GM12874 (cell line): Measurements from ENCODE around the gene TEX51.

Experiments used
- TF ChIP-seq, protein P1 (sequence below): IDR thresholded peaks from 2 replicates; pipeline ENCODE4 v1.5.1; 2011; ENCODE audit warnings: low read depth, mild to moderate bottlenecking, control low read depth, low read length, moderate library complexity; ENCODE audit not compliant: insufficient read depth

TEX51 gene

DNA sequence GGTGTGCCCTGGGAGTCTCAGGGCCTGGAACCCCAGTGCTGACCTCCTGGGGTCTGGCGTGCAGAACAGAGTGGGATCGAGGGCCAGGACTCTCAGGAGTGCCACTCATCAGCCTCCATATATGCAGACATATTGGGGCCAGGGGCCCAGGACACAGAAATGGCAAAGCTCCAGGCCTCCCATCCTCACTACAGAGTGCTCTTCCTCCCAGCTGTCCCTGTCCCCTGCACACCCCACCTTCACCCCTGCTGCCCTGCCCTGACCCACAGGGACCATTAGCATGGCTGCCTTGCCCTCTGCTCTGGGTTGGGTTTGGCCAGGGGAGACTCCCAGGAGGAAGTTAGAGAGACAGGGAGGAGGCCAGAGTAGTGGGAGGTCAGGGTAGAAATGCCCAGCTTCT lies 2.8 kb downstream of the TEX51 start:
- TF ChIP-seq, protein P1, sequence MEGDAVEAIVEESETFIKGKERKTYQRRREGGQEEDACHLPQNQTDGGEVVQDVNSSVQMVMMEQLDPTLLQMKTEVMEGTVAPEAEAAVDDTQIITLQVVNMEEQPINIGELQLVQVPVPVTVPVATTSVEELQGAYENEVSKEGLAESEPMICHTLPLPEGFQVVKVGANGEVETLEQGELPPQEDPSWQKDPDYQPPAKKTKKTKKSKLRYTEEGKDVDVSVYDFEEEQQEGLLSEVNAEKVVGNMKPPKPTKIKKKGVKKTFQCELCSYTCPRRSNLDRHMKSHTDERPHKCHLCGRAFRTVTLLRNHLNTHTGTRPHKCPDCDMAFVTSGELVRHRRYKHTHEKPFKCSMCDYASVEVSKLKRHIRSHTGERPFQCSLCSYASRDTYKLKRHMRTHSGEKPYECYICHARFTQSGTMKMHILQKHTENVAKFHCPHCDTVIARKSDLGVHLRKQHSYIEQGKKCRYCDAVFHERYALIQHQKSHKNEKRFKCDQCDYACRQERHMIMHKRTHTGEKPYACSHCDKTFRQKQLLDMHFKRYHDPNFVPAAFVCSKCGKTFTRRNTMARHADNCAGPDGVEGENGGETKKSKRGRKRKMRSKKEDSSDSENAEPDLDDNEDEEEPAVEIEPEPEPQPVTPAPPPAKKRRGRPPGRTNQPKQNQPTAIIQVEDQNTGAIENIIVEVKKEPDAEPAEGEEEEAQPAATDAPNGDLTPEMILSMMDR, result no peak

GRCh38 chr2:126902152-126902835 lies 3.6 kb downstream of the TEX51 start:
- TF ChIP-seq, protein P1, result no peak

GRCh38 chr2:126902859-126903258 lies 4.2 kb downstream of the TEX51 start:
- TF ChIP-seq, protein P1, result no peak

GRCh38 chr2:126905991-126906390 lies 7.3 kb downstream of the TEX51 start:
- TF ChIP-seq, protein P1, result no peak

DNA sequence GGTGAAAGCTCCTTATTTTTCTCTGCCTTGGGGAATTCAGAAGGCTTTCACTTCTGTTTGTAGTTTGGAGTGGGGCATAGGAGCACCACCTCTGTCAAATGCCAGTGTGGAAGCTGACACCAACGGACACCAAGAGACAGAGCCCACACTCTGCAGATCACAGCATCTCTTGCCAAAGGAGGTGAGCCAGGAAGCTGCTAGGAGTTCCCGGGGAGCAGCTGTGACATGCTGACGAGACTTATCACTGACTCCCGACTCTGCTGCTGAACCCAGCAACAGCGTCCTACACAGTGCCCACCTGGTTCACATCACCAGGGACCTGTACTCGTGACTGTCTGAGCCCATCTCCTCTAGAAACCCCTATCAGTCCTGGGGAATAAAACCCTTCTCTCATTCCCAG lies 8.1 kb downstream of the TEX51 start:
- TF ChIP-seq, protein P1, result no peak

DNA sequence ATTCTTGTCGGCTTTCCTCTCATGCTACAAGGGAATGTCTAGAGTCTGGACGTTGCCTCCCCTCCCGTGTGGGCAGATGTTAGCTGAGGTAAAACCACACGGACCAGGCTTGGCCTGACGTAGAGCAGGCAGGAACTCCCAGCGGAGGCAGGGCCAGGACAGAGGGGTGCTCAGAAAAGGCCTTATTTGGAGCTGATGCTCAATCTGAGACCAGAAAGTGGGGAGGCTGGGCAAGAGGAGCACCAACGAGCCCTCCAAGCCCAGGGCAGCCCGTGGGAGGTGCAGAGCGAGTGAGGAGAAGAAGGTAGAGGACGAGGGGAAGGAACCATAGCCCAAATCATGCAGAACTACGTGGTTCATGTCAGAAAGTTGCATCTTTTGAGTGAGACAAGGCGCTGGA lies 9.0 kb downstream of the TEX51 start:
- TF ChIP-seq, protein P1, result no peak

GRCh38 chr2:126908721-126909177 lies 10.1 kb downstream of the TEX51 start:
- TF ChIP-seq, protein P1, result no peak
